Kidney glomerular epithelial cell (primary cell): ENCODE data around the gene NUAK2.
A peak's percentile ranks its signal among the peaks of the same experiment; 100 is the strongest.

Experiments
- DNase-seq: peaks from one replicate; lab custom pipeline; 2025; lab: John Stamatoyannopoulos, UW

The NUAK2 gene

DNA sequence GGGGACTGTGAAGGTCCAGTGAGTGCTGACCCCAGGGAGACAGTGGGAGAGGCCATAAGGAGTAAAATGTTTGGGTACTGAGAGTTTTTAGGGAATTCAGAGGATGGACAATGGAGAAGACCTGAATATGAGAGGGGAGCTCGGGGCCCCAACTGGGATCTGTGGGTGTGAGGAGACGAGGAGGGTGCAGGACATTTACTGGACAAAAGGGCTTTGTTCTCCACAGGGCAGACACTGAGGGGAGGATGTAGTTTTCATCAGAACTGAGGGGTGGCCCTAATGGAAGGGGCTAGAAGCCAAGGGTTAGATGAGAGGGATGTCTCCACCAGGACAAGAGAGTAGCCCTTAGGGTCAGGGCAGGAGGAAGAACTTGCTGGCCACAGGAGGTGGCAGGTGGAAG, 63.8 kb downstream of the NUAK2 start:
- DNase-seq: no peak

DNA sequence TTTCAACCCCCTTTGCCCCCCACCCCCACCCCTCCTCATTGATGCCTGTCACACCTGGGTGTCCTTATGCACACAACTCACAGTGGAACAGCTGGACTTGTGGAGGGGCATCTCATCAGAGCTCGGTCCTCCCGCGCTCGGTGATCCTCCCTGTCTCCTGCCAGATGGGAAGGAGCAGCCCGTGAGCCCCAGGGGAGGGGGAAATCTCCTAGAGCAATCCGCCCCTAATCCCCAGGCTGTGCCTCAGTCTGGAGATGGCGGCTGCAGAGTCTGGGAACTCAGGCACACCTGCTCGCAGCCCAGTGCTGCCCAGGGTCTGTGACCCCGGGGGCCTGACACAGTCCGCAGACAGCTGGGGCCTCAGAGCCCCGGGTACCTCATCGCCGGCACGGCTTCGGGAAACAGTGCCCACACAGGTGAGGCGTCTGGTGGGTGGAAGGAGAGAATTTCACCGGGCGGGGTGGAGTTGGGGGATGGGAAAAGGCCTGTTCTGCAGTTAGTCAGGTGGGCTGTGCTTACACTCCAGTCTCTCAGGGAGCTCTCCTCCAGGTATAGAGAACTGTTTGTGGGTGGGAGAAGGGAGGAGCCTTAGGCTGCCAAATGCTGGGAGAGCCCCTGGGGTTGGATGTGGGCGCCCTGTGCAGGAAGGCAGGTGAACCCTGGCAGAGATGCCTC, 64.5 kb downstream of the NUAK2 start:
- no peak for DNase-seq

DNA sequence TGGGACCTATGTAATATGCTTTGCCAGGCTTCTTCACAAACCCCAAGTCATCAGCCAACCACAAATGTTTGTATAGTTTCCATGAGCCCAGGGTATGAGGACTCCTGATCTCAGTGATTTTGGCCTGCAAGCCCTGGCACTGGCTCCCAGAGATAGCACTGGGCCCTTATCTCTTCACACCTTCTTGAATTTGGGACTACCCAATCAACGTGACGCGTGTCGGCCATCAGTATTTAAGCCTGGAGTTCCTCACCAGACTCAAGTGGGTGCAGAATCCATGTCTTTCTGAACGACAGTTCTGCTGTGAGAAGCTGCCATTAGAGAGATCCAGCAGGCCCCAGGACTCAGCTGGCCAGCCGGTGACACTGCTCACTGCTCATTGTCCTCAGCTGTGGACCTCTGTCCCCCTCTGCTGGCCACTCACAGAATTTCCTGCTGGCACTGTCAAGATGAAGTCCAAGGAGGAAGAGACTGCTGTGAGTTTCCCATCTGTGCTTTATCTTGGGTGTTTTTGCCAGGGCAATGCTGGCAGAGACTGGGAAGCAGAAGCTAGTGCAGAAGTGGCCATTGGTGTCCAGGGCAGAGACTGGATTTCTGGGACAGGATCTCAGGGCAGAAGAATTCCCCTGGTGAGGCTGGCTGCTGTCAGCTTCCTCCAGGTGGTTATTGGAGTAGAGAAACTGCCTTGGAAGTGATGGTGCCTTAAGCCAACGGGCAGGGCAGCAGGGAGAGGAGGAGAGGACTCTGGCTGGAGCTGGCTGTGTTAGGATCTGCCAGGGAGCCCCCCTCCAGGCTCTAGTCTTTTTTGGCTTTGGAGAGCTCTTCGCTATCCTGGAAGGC, 65.4 kb downstream of the NUAK2 start:
- DNase-seq: peak; percentile 86
